Measurements from ENCODE around the gene TPRKB. TPM values are rescaled to one million over a fixed set of nuclear protein-coding genes. Genes with fewer than 3 reads are reported as not detected.
"Not testable (repeated sequence)": the region's sequence is repeated elsewhere in the genome, so short reads cannot be mapped to it uniquely, and the experiment has no call there.

Gene TPRKB
- total RNA-seq, 1 experiment from 2014 or later, result 44.7 TPM

GRCh38 chr2:73701968-73702665 is 35.0 kb downstream of the TPRKB start:
- no peak for TF ChIP-seq CTCF (conservative IDR thresholded peaks at IDR 0.05)
- Histone ChIP-seq H3T11ph (ENCODE audit: low read length) (no peak overlapping the region), H4K5ac (ENCODE audit: insufficient read length, low read depth, low read length) (no peak overlapping the region), H3K27me3 (ENCODE audit: insufficient read depth, low read length) (no peaks in the 10 kb centered on the region), H3K14ac (ENCODE audit: insufficient read depth, low read length) (no peak overlapping the region), H3K79me2 (ENCODE audit: insufficient read depth, low read length) (no peaks in the 10 kb centered on the region), H3K27ac (ENCODE audit: insufficient read length, low read depth, low read length) (no peak overlapping the region), H3K4me1 (ENCODE audit: insufficient read depth, low read length) (no peaks in the 10 kb centered on the region), H4K20me1 (ENCODE audit: control insufficient read depth, insufficient read depth, insufficient read length) (no peaks in the 10 kb centered on the region), H3K9me3 (ENCODE audit: control insufficient read depth, low read depth, low read length) (peaks cover 5% of the 10 kb centered on the region), H3K23ac (ENCODE audit: insufficient read length, low read depth, low read length) (no peak overlapping the region), H3K9ac (ENCODE audit: extremely low read depth, insufficient read length, low read length) (no peak overlapping the region), H2AK5ac (ENCODE audit: insufficient read length, low read length) (no peak overlapping the region), H3K4me2 (ENCODE audit: insufficient read depth, insufficient read length, low read length) (no peak overlapping the region), H4K8ac (replicated peaks; ENCODE audit: insufficient read length, low read depth, low read length) (no peak overlapping the region), H4K91ac (ENCODE audit: insufficient read length, low read depth, low read length) (no peak overlapping the region), H3K4ac (ENCODE audit: low read depth, low read length) (no peak overlapping the region), H3K18ac (ENCODE audit: insufficient read length, low read depth, low read length) (no peak overlapping the region), H2AFZ (ENCODE audit: low read length) (no peak overlapping the region), H3K23me2 (ENCODE audit: insufficient read length, low read depth, low read length, poor library complexity, severe bottlenecking) (no peaks in the 10 kb centered on the region), H2BK20ac (ENCODE audit: low read depth, low read length, poor library complexity, severe bottlenecking) (no peak overlapping the region), H2BK5ac (ENCODE audit: insufficient read length, low read length) (no peak overlapping the region), H2BK15ac (ENCODE audit: low read depth, low read length) (no peak overlapping the region), H2BK12ac (ENCODE audit: insufficient read length, low read depth, low read length) (no peak overlapping the region), H2BK120ac (ENCODE audit: low read depth, low read length, poor library complexity, severe bottlenecking) (no peak overlapping the region), H3K79me1 (ENCODE audit: insufficient read depth, low read depth, low read length, poor library complexity, severe bottlenecking) (no peaks in the 10 kb centered on the region), H3K56ac (ENCODE audit: insufficient read length, low read depth, low read length) (no peak overlapping the region)
- H3K9me3 Mint-ChIP-seq, result peaks cover 27 to 33% of the 10 kb centered on the region in 2 experiments
- no CpG with 5 or more reads among the region's 8 CpGs for WGBS (ENCODE audit: extremely low coverage, insufficient read length, low lambda C conversion rate)
- H3K36me3 Mint-ChIP-seq (ENCODE audit: insufficient read depth in 1 of 3, low read depth in 3 of 3), result peaks cover 0 to 7% (median 6%) of the 10 kb centered on the region in 3 experiments; a peak in 3 of 7 replicates
- H3K4me1 Mint-ChIP-seq, result peaks cover 6 to 7% of the 10 kb centered on the region in 2 experiments
- DNase-seq, result no peak
- H3K27ac Mint-ChIP-seq, result peak overlapping the region in 1 of 3 experiments; percentile 20; a peak in 1 of 7 replicates
- H3K27me3 Mint-ChIP-seq (ENCODE audit: low read depth), result peaks cover 80% of the 10 kb centered on the region
- H3K4me3 Mint-ChIP-seq, result no peak overlapping the region

- H2AK5ac ChIP-seq (ENCODE audit: insufficient read length, low read length); H3K23ac ChIP-seq (ENCODE audit: insufficient read length, low read depth, low read length); H3K4me1 ChIP-seq (ENCODE audit: insufficient read depth, low read length); H2AFZ ChIP-seq (ENCODE audit: low read length); H3T11ph ChIP-seq (ENCODE audit: low read length); H4K91ac ChIP-seq (ENCODE audit: insufficient read length, low read depth, low read length); H3K4me2 ChIP-seq (ENCODE audit: insufficient read depth, insufficient read length, low read length); H2BK20ac ChIP-seq (ENCODE audit: low read depth, low read length, poor library complexity, severe bottlenecking); H3K27me3 ChIP-seq (ENCODE audit: insufficient read depth, low read length); H3K9ac ChIP-seq (ENCODE audit: extremely low read depth, insufficient read length, low read length); H3K23me2 ChIP-seq (ENCODE audit: insufficient read length, low read depth, low read length, poor library complexity, severe bottlenecking); H4K8ac ChIP-seq (replicated peaks; ENCODE audit: insufficient read length, low read depth, low read length); H3K9me3 ChIP-seq (ENCODE audit: control insufficient read depth, low read depth, low read length); H3K4me3 Mint-ChIP-seq; H2BK12ac ChIP-seq (ENCODE audit: insufficient read length, low read depth, low read length); H3K27ac Mint-ChIP-seq; H3K4ac ChIP-seq (ENCODE audit: low read depth, low read length); H4K5ac ChIP-seq (ENCODE audit: insufficient read length, low read depth, low read length); H3K27ac ChIP-seq (ENCODE audit: insufficient read length, low read depth, low read length); H3K36me3 Mint-ChIP-seq (ENCODE audit: insufficient read depth in 1 of 3, low read depth in 3 of 3); H2BK5ac ChIP-seq (ENCODE audit: insufficient read length, low read length); H2BK120ac ChIP-seq (ENCODE audit: low read depth, low read length, poor library complexity, severe bottlenecking); H3K14ac ChIP-seq (ENCODE audit: insufficient read depth, low read length); H3K4me1 Mint-ChIP-seq; H3K79me2 ChIP-seq (ENCODE audit: insufficient read depth, low read length); H3K56ac ChIP-seq (ENCODE audit: insufficient read length, low read depth, low read length); DNase-seq; H4K20me1 ChIP-seq (ENCODE audit: control insufficient read depth, insufficient read depth, insufficient read length); H3K18ac ChIP-seq (ENCODE audit: insufficient read length, low read depth, low read length); H2BK15ac ChIP-seq (ENCODE audit: low read depth, low read length); H3K79me1 ChIP-seq (ENCODE audit: insufficient read depth, low read depth, low read length, poor library complexity, severe bottlenecking): not testable (repeated sequence)
- WGBS (ENCODE audit: extremely low coverage, insufficient read length, low lambda C conversion rate), result no CpG with 5 or more reads among the region's 3 CpGs
- Mint-ChIP-seq H3K27me3 (ENCODE audit: low read depth) (peaks cover 74% of the 10 kb centered on the region), H3K9me3 (peaks cover 28 to 34% of the 10 kb centered on the region in 2 experiments)
These were observed 35.7 kb downstream of the TPRKB start for GRCh38 chr2:73701448-73701765.

Data from H9 (cell line).